Smooth muscle cell of the coronary artery (primary cell): ENCODE measurements around the gene PARD6G. TPM values are rescaled to one million over a fixed set of nuclear protein-coding genes. Genes with fewer than 3 reads are reported as not detected.

Experiments
- total RNA-seq: library from RNA; depleted of rRNA; stranded (reverse); fragments of >200 nt; gene quantifications from 2 replicates; pipeline ENCODE4 v1.2.3, GENCODE V29; 2014; ENCODE audit warnings: low replicate concordance

The PARD6G gene, protein sequence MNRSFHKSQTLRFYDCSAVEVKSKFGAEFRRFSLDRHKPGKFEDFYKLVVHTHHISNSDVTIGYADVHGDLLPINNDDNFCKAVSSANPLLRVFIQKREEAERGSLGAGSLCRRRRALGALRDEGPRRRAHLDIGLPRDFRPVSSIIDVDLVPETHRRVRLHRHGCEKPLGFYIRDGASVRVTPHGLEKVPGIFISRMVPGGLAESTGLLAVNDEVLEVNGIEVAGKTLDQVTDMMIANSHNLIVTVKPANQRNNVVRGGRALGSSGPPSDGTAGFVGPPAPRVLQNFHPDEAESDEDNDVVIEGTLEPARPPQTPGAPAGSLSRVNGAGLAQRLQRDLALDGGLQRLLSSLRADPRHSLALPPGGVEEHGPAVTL
- 0.75 and 2.3 TPM in 2 replicates for total RNA-seq

DNA sequence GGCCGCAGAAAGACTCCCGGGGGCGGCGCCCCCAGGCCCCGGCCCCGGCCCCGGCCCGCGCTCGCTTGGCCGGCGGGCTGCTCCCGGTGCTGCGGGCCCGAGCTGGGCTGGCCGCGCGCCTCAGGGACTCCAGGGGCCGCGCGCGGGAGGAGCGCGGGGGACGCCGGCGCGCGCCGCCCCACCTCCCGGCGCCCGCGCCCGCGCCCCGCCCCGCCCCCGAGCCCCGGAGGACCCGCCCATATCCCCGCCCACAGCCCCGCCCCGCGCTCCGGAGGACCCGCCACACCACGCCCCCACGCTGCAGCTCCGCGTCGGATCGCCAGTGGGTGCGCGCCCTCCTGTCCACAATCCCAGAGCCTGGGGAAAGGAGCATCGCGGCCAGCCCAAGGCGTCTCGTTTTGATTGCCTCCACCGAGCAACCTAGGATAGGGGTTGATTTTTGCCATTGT is at the start of gene PARD6G:
PARD6G (minus strand) TSS at position 122 of the 449 bp plus-strand sequence. CDS start 166 bp downstream, outside the sequence.

DNA sequence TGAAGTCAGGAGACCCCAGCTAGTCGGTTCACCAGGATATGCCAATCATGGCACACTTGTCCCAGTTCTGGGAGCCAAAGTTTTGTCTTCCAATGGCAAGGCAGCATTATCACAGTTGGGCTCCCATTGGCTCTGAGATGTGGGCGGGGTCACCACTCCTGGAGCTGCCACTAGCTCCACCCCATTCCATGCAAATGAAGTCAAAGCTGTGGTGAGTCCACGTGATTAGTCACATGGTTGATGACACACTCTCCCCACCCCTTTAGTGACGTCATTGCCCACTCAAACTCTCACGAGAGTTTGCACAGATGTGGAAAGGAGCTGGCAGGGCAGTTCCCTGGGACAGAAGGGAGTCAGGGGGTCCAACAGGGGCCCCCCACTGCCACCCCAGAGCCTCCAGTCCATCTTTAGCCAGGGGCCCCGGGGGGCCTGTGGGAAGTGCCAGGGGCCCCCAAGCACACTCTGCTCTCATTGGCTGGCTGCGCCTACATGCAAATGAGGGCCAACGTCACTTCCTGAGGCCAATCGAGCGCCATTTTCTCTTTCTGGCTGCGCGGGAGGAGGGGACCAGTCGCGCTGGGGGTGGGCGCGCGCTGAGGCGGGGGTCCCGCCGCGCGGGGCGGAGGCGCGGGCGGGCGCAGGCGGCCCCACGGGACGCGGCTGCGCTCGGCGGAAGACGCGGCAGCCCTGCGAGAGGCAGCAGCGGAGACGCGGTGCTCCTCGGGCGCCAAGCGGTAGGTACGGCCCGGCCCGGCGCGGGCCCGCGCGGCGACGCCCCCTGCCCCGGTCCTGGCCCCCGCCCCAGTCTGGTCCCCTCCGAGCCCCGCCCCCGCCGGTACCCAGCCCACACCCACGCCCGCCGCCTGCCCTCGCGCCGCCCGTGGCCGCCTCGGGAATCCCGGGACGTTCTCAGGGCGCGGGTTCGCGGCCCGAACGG is 138.3 kb downstream of the PARD6G start, which contains the start of gene ADNP2:
ADNP2 (plus strand) TSS at position 524 of the 937 bp plus-strand sequence. CDS start 8,281 bp downstream, outside the sequence.

Other genes starting within 250 kb of the PARD6G start
- gene RBFA, start 213.1 kb downstream of the PARD6G start, total RNA-seq = 24.8 and 26.8 TPM in 2 replicates
- 4.8 and 10.6 TPM in 2 replicates for gene ADNP2, start 138.3 kb downstream of the PARD6G start, total RNA-seq